COLO668 (cell line): ENCODE measurements around the gene FHL2.
A peak's percentile ranks its signal among the peaks of the same experiment; 100 is the strongest.

Source experiments
- DNase-seq: peaks from one replicate; lab custom pipeline; 2025; ENCODE audit not compliant: unreplicated experiment; lab: John Stamatoyannopoulos, UW

Gene FHL2, protein sequence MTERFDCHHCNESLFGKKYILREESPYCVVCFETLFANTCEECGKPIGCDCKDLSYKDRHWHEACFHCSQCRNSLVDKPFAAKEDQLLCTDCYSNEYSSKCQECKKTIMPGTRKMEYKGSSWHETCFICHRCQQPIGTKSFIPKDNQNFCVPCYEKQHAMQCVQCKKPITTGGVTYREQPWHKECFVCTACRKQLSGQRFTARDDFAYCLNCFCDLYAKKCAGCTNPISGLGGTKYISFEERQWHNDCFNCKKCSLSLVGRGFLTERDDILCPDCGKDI

DNA sequence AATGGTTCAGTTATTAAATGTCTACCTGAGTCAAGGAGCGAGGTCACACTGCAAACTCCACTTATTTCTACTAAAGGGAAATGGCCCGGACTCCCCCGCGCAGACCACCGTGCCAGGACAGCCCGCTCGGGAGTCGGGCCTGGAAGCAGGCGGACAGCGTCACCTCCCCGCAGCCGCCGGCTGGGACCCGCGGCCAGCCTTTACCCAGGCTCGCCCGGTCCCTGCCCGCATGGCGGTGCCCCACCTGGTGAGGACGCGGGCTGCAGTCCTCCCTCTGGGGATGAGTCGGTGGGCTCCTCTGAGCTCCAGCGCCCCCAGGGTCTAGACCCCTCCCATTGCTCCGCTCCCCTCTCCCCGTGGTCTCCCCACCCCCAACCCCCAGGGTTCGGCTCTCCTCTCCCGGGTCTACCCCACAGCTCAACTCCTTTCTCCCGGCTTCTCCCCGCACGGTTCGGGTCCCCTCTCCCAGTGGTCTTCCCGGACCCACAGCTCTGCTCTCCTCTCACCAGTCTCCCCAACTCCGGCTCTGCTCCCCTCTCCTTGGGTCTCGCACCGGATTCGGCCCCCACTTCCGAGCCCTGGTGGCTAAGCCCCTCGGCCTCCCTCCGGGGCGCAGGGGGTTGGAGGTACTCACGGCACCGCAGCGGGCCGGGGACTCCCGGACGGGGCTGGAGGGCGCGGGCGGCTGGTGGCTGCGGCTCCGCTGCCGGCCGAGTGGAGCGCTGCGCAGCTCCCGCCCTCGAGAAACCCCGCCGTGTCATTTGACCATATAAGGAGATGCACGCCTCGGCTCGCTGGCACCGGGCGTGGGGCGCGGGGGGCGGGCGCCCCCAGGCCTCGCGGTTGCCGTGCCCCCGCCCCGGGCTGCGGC is at the start of gene FHL2:
Gene FHL2 (minus strand): TSS at position 716 of the 871 bp plus-strand sequence. CDS start 12,535 bp downstream, outside the sequence.
- DNase-seq = peak; percentile 88

- no peak for DNase-seq
Observed at GRCh38 chr2:105447476-105447875, 48.6 kb upstream of the FHL2 start.

- DNase-seq = no peak
Observed at GRCh38 chr2:105446501-105446900, 47.6 kb upstream of the FHL2 start.

GRCh38 chr2:105445976-105446375 is 47.1 kb upstream of the FHL2 start:
- no peak for DNase-seq

- DNase-seq = no peak
Observed at GRCh38 chr2:105445498-105445897, 46.6 kb upstream of the FHL2 start.

DNA sequence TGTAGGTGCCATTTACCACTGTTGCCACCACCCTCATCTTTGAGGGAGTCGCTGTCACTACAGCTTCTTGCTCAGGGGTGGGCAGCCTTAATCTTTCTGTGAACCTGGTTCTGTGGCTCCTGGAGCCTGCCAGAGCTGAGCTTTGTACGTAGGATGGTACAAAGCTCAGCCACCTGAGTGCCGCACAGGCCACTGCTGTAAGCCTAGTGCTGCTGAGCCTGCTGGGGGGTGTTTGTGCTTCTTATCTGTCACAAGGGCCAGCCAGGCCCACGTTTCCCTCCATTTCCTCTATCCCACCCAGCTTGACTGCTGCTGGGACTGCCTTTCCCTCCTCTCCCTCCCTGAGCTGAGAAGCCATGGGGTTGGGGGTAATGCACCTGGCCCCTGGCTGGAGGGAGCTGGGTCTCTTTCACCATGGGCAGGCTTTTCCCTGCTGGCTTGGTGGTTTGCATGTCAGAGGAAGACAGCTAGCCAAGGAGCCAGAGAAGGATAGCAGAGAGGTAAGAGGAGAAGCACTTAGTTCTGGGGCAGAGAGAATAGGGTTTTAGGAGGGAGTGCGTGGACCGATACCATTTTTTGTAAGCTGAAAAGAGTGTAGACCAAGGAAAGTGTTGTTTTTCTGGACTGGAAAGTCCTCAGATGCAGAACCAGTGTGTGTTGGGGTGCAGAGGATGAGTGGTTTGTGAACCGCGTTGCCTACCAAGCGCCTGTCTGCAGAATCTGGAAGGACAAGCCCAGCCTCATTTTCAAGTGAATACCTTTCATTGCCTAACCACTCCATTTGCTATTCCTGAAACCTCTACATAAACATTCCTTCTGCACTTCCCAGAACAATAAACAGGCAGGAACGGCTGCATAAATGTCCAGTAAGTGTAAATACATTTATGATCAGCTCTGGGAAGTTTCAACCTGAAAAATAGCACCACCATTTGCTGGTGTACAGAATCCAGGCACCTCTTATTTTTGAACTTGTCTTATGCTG is 45.1 kb upstream of the FHL2 start:
- DNase-seq = no peak

DNA sequence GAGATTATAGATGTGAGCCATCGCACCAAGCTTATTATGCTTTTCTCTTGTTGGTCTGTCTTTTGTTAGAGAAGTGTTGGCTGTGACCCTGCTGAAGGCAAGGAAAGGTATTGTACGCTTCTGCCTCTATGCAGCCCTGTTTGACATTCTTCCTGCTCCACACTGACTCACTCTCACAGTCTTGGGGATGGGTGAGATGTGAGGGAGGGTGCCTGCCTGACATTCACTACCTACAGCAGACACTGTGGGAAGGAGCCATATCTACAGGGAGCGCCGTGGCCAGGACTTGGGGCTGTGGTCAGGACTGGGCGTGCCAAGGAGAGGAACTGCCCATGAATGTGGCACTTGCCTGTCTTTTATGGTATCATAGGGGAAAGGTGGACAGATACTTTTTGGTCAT is 43.9 kb upstream of the FHL2 start:
- no peak for DNase-seq

DNA sequence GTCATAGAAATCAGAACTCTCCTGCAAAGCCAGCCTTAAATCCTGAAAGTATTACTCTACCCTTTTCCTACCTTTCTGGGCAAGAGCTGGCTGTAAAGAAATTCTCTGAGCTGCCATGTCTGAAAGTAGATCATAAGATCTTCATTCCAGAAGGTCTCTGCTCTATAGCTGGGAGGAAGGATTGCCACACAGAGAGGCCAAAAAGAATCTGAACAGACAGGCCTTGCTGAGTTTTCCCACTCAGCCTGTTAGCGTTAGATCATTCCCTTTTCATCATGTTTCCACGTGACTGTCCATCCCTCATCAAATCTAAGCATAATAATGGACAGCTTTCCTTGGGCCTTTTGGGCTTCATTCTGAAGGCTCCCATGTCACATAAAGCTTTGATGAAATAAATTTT is 43.2 kb upstream of the FHL2 start:
- DNase-seq = no peak

DNA sequence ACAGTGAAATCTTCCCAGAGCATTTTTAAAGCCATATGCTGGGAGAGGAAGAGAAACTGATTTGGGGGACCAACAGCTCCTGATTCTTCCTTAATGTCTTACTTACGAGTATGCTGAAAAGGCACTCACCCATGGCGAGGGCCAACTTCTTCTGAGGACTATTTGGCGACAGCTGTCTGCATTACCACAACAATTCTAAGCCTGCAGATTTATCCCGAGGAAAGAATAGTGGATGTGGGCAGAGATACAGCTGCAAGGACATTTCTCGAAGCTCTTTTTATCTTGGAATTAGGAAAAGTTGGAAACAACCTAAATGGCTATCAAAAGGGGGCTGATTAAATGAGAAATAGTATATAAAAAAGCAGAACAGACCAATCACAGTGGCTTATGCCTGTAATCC is 40.3 kb upstream of the FHL2 start:
- DNase-seq = no peak

DNA sequence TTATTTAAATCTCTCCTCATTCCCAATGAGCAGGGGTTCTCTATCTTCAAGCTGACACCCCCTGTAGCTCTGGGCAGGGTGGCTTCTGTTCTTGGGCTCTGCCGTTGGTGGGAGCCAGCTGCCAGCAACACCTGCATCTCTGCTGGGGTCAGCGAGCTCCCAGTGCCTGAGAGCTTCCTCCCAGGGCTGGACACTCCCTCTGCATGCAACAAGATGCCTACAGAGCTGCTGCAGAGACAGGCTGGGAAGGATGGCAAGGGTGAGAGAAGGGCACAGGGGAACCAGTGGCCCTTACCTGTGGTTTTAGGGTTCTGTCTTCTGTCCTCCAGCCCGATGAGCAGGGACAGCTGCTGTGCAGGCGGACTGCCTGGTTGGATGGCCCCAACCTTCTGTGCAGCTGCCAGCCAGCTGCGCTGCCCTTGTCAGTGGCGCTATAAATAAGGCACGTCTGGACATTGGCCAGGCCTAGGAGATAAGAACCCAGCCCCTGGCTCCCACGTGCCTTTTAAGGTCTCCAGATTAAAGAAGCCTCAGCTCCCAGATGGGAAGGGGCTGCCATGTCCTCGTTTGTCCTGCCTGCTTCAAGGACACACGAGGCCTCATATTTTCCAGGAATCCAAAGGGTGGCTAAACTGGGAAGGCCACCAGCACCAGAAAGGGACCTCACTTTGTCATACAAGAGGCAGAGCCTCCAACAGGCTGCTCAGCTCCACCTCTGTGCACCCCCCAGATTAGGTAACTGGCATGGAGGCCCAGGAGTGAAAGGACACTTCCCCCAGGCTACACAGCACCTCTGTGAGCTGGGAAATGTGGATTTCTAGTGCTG is 39.5 kb upstream of the FHL2 start:
- peak; percentile 88 for DNase-seq

GRCh38 chr2:105437708-105438103 is 38.9 kb upstream of the FHL2 start:
- peak; percentile 31 for DNase-seq

DNA sequence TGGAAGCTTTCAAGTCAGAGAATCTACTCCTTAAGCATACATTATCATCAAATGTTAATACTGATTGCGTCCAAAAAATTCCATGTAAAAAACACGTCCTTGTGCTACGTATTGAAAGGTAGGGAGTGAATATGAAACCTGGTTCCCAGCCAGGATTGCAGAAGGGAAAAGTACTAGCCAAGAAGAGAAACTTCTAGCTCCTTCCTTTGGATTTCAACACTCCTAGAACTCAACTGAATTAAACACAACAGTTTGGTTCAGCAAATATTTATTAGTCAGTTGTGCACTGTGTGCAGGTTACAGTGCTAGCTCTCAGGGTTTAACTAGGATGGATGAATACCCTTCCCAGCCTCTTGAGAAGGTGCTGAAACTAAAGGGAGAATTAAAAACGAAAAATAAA is 33.9 kb upstream of the FHL2 start:
- DNase-seq = no peak

DNA sequence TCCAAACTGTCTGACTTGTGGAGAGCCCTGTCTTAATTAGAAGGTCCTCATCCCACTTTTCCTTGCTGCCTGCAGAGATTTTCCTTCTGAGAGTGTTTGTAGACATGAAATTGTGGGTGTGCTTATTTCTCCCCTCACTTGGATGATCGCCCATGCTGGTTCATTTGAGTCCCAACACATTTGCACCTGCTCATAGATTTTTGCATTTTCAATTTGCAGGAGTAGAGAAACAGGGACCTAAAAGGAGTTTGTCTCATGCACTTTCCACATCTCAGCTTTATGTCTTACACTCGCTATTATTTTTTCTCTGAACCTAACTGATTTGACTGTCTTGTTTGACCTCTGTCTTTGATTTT is 33.2 kb upstream of the FHL2 start:
- no peak for DNase-seq

DNA sequence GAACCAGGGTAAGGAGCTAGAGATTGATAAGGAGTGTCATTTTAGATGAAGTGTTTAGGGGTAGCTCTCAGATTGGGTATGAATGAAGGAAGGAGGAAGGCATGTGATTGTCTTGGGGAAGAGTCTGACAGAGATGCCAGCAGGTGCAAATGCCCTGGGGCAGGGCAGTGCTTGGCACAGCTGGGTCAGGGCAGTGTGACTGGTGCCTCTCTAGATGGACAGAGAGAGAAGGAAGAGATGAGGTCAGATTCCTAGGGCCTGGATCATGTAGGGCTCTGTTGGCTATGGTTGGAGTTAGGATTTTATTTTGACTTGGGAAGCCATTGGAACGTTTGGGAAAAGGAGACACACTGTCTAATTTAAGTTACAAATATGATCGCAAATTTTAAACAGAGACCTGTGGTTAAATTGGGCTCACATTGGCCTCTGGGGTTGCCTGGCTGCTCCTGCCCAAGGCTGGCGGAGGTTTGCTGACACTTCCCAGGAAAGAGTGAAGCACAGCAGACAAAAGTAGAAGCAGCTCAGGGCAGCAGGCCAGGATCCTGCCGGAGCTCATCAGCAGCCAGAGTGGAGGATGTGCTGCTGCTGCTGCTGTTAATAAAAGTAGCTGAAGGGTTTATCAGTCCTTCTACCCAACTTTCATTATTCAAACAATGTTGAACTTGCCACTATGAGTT is 32.7 kb upstream of the FHL2 start:
- no peak for DNase-seq

- DNase-seq = no peak
Observed at GRCh38 chr2:105428387-105429018, 29.7 kb upstream of the FHL2 start.

DNA sequence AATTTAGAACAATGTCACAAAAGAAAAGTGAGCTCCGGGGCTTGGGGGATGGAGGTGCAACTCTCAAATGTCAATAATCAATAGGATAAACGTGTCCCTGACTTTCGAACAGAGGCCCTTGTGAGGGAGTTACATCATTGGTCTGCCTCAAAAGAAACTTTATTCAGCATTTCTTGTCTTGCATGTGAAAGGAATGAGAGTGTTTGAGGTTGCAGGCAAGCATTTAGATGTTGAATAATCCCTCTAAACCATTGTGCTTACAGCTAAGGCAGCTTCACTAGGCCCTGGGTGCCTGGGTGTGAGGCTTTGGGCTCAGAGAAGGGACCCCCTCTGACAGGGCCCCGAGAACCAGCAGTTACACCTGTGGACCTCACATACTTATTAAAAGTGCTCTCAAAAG is 28.6 kb upstream of the FHL2 start:
- DNase-seq = no peak

DNA sequence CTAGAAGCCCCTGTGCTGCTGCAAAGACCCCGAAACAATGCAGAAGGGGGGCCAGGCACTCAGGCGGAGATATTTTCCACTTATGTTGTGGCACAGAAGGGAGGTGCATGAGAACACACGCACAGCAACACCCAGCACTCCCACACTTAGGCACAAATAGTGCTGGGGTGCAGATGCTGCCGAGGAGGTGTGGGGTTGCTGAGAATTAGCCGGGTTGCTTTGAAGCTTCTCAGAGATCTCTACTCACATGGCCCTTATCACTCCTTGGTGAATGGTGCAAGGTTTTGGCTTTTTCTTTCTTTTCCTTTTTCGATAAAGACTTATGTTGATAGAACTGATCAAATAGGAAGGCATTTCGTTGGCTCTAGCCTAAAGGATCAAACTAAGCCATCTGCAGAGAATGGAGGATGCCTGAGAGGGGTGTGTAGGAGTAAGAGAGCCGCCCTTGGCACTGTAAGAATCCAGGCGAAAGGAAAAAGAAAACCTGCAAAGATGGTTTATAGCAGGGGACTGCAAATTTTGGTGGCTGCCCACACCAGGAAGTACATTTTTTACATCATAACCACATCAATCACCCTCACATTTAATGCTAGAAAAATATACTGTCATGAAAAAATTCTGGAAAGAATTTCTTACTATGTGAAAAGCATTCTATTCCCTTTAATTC is 27.9 kb upstream of the FHL2 start:
- DNase-seq = no peak

GRCh38 chr2:105425936-105426625 is 27.2 kb upstream of the FHL2 start:
- DNase-seq = no peak
